Cardiac muscle cell (in vitro differentiated cells and primary cell): ENCODE results near the gene PTPRT. TPM values are rescaled to one million over a fixed set of nuclear protein-coding genes. Genes with fewer than 3 reads are reported as not detected.

Source experiments
- DNase-seq, 2 donors: peaks; one replicate each; pipeline versions ENCODE4 v3.0.0 to v3.0.0-alpha.2; 2010 to 2017; ENCODE audit warnings: low read depth in 1 of 2, low spot score in 1 of 2
- H3K27ac ChIP-seq: fragments of 200-600 bp; sonication (generic); 2 replicates; pipeline ENCODE4 v1.5.1; 2016
- H3K27me3 ChIP-seq: fragments of 200-600 bp; sonication (generic); 2 replicates; pipeline ENCODE4 v1.6.0; 2016; ENCODE audit warnings: control low read depth
- H3K36me3 ChIP-seq: fragments of 200-600 bp; sonication (generic); 2 replicates; pipeline ENCODE4 v1.5.1; 2016; ENCODE audit warnings: control low read depth
- H3K4me1 ChIP-seq: fragments of 200-600 bp; sonication (generic); 2 replicates; pipeline ENCODE4 v1.8.1; 2017; ENCODE audit warnings: low read depth, mild to moderate bottlenecking, mixed run types
- H3K4me3 ChIP-seq: fragments of 200-600 bp; sonication (generic); 2 replicates; pipeline ENCODE4 v1.5.1; 2016; ENCODE audit warnings: mild to moderate bottlenecking
- H3K9me3 ChIP-seq: fragments of 200-600 bp; sonication (generic); 2 replicates; pipeline ENCODE4 v1.5.1; 2017; ENCODE audit warnings: low read depth, mild to moderate bottlenecking, control low read depth
- polyA plus RNA-seq: library from polyadenylated mRNA; unstranded; fragments of >200 nt; fragmentation: Nextera tagmentation; extraction: Ambion mirVana; gene quantifications from 2 replicates; pipeline ENCODE4 v1.2.1, GENCODE V29; 2016
- total RNA-seq: library from RNA; depleted of rRNA; stranded (reverse); fragments of >200 nt; gene quantifications from 2 replicates; pipeline ENCODE4 v1.2.3, GENCODE V29; 2016
- TF ChIP-seq, protein P1 (sequence below): IDR thresholded peaks from 2 replicates; pipeline ENCODE4 v1.5.1; 2012; ENCODE audit warnings: low read depth, mild to moderate bottlenecking, low read length

The PTPRT gene
- total and polyA plus RNA-seq, 2 experiments from 2014 or later: 0.30 to 1.4 TPM

DNA sequence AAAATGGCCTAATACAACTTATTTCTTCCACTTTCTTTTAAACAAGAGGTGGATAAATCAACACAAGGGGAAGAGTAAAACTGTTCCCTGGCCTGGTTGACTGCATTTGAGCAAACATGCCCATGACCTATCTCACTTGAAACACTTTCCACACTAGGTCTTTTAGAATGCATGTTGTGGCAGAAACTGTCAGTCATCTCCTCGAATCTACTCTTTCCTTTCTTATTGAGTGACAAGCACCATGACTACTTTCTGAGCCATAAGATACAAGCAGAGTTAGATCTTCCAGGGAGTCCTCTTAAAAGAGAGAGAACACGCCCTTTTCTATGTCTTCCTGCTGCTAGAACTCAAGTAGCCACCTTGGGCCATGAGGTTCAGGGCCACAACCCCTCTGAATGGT lies 66.5 kb downstream of the PTPRT start:
- H3K9me3 ChIP-seq: no peaks in the 10 kb centered on the region
- H3K36me3 ChIP-seq: no peaks in the 10 kb centered on the region
- TF ChIP-seq, protein P1, sequence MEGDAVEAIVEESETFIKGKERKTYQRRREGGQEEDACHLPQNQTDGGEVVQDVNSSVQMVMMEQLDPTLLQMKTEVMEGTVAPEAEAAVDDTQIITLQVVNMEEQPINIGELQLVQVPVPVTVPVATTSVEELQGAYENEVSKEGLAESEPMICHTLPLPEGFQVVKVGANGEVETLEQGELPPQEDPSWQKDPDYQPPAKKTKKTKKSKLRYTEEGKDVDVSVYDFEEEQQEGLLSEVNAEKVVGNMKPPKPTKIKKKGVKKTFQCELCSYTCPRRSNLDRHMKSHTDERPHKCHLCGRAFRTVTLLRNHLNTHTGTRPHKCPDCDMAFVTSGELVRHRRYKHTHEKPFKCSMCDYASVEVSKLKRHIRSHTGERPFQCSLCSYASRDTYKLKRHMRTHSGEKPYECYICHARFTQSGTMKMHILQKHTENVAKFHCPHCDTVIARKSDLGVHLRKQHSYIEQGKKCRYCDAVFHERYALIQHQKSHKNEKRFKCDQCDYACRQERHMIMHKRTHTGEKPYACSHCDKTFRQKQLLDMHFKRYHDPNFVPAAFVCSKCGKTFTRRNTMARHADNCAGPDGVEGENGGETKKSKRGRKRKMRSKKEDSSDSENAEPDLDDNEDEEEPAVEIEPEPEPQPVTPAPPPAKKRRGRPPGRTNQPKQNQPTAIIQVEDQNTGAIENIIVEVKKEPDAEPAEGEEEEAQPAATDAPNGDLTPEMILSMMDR: no peak
- no peaks in the 10 kb centered on the region for H3K4me1 ChIP-seq
- no peak overlapping the region for H3K4me3 ChIP-seq
- no peak for DNase-seq
- H3K27me3 ChIP-seq: no peaks in the 10 kb centered on the region
- no peak overlapping the region for H3K27ac ChIP-seq

DNA sequence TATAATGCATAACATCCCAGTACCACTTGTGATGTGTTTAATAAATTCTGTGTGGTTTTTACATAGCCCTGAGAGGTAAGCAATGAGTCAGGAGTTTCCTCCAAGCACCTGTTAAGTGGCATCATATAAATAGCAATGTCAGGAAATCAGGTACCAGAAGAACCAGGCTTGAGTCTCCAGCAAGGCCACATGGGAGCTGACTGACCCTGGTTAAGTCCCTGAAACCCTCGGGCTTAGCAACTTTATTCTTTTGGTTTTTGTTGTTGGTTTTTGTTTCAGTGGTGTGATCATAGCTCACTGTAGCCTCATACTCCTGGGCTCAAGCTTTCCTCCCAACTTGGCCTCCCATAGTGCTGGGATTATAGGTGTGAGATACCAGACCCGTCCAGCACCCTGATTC lies 70.0 kb downstream of the PTPRT start:
- H3K36me3 ChIP-seq: no peaks in the 10 kb centered on the region
- H3K4me1 ChIP-seq: no peaks in the 10 kb centered on the region
- no peak overlapping the region for H3K27ac ChIP-seq
- H3K9me3 ChIP-seq: no peaks in the 10 kb centered on the region
- DNase-seq: no peak
- H3K27me3 ChIP-seq: no peaks in the 10 kb centered on the region
- H3K4me3 ChIP-seq: no peak overlapping the region
- TF ChIP-seq, protein P1: no peak

DNA sequence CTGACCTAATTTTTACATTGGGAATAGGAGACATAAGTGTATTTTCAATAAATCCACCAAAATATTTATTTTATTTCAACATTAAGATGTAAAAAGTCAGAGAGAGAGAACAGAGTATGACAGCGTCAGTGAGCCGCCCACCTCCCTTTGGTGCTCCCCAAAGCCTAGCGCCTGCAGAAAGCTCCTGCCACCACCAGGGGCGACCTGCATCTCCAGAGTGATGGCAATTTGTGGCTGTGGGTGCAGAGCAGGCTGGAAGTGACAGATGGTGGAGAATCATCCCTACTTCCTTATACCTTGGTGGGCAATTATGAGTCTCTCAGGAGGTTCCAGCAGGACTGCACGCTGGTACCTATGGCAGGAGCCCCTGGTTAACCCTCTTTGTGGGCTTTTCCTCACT lies 87.3 kb downstream of the PTPRT start:
- no peak overlapping the region for H3K4me3 ChIP-seq
- H3K9me3 ChIP-seq: no peaks in the 10 kb centered on the region
- H3K27me3 ChIP-seq: no peaks in the 10 kb centered on the region
- peak in 1 of 2 donors; percentile 4 for DNase-seq
- H3K27ac ChIP-seq: no peak overlapping the region
- H3K36me3 ChIP-seq: no peaks in the 10 kb centered on the region
- H3K4me1 ChIP-seq: no peaks in the 10 kb centered on the region
- TF ChIP-seq, protein P1: no peak

DNA sequence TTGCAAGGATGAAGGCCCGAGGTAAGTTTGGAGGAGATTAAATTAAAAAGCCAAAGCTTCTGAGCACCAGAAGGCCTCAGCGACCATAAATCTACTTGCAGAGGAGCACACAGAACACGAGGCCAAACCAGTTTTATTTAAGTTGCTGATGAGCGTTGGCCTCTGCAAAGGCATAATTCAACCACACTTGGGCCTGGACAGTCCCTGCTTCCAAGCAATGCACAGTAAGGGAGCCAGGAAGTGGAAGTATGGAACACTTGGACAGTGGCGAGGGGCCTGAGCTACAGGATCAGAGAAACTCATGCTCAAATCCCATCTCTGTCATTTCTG lies 92.8 kb downstream of the PTPRT start:
- Histone ChIP-seq H3K9me3 (no peaks in the 10 kb centered on the region), H3K27me3 (no peaks in the 10 kb centered on the region), H3K4me1 (no peaks in the 10 kb centered on the region), H3K27ac (no peak overlapping the region), H3K36me3 (no peaks in the 10 kb centered on the region), H3K4me3 (no peak overlapping the region)
- no peak for DNase-seq
- TF ChIP-seq, protein P1: no peak

DNA sequence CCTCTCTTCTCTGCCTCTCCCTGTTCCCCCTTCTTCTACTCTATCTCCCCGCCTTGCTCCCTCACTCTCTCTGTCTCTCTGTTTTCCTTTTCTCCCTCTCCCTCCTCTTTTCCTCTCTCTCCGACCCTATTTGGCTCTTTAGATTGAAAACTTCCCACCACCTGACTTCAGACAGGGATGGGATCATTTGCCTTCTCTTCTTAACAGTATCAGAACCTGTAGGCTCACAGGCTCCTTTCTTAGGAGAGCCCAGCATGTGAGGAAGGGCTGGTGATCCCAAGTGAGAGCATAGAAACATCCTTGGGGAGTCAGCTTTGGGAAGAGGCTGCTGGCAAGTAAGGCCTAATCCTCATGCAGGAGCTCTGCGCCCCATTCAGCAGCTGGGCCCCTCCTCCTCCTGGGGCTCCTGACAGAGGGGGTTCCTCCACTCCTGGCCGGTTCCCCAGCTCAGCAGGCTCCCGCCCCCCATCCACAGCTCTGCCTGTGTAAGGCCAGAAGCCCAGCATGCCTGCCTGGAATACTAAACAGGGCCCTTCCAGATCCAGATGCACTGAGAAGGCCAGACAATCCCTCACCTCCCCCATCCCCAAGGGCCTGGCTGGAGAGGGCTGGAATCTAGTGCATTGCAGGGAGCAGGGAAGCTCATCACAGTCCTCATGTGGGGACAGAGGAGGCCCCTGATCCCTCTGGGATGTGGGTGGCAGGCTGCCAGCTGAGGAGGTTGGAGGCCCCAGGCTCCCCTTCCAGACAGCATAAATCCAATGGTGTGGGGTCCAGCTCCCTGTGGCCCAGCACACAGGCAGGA lies 93.4 kb downstream of the PTPRT start:
- H3K4me3 ChIP-seq: no peak overlapping the region
- peak in 1 of 2 donors; percentile 23 for DNase-seq

More for the DNA sequence above, 93.4 kb downstream of the PTPRT start:
- H3K4me1 ChIP-seq: no peaks in the 10 kb centered on the region
- TF ChIP-seq, protein P1: no peak
- H3K27me3 ChIP-seq: no peaks in the 10 kb centered on the region
- H3K27ac ChIP-seq: no peak overlapping the region
- H3K36me3 ChIP-seq: no peaks in the 10 kb centered on the region
- H3K9me3 ChIP-seq: no peaks in the 10 kb centered on the region
